Stimulated activated CD8-positive, alpha-beta memory T cell treated with anti-CD3 and anti-CD28 coated beads, Interleukin-15, amount 100 ng/mL, for 24 hours (primary cell): ENCODE measurements around the gene BSN.
"Not testable (repeated sequence)": the region's sequence is repeated elsewhere in the genome, so short reads cannot be mapped to it uniquely, and the experiment has no call there.

Experiments used
- DNase-seq: peaks from one replicate; pipeline ENCODE4 v3.0.0-alpha.2; 2020; ENCODE audit warnings: low read depth

Gene BSN

GRCh38 chr3:49535971-49536874 lies 18.1 kb upstream of the BSN start:
- no peak for DNase-seq

DNA sequence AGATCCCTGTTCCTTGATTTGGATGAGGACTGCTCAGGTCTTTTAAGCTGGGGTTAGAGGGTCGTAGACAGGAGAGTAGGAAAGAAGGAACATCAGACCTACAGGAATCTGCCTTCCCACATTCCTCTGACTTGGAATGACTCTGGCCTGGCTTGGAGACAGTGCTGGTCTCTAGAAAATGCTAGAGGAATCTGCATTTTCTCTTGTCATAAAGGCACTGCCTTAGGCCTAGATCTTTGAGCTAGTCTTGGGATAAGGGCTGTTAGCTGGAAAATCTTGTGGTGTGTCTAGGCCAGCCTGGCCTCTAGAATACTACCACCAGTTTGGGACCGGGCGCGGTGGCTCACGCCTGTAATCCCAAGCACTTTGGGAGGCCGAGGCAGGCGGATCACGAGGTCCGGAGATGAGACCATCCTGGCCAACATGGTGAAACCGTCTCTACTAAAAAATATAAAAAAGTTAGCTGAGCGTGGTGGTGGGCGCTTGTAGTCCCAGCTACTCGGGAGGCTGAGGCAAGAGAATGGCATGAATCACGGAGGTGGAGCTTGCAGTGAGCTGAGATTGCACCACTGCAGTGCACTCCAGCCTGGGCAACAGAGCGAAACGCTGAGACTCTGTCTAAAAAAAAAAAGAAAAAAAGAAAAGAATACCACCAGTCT lies 17.3 kb upstream of the BSN start:
- no peak for DNase-seq

DNA sequence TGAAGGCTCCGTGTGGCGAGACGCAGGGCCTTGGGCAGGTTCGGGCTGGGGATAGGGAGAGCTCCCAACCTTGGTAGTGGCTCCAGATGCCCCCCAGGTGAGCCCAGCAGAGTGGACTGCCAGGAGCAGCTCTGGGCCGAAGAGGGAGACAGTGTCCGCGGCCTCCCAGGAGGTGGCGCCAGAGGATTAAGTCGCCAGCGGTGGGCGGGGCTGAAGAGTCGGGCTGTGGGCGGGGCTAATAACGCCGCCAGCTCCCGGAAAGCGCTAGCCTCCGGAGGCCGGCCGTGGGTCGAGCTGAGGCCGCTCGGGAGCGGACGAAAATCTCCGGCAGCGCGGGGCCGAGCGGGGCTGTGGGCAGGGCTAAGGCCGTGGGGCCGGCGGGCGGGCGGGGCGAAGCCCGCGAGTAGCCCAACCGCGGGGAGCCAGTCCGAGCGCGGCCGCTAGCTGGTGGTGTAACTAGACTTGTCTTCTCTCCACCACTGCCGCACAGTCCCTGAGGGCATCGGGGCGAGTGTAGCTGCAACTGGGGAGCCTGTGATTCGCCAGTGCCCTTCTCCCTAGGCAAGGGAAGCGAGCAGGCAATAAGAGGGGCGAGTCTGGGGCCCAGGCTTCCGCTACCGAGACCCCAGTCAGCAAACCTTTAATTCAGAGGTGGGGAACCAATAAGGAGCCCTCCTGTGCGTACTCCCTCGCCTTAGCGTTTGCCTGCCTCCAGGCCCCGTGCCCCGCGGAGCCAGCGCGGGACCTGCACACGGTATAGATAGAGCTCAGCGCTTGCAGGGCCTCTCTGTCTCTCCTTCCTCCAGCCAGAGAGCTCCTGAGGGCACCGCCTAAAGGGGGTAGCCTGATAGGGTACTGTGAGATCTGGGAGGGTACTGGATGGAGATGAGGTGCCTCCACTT lies 14.4 kb upstream of the BSN start:
- peak; percentile 95 for DNase-seq

- no peak for DNase-seq
Measured at GRCh38 chr3:49552087-49552486, 2.2 kb upstream of the BSN start.

DNA sequence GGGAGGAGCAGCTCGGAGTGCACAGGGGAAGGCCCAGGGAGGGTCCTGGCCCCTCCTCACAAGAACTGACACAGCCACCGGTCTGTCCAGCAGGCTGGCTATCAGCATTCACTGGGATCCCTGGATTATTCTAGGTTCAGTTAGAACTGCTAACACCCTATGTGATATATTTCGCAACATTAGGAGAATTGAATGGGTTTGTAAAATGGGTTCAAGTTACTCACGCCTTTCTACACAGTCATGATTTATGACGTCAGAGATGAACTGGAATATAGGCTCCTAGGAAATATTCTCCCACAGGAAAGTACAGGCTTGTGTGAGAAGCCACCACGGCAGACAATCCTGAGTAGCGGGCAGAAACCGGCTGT lies 969 bp upstream of the BSN start:
- DNase-seq, result no peak

DNA sequence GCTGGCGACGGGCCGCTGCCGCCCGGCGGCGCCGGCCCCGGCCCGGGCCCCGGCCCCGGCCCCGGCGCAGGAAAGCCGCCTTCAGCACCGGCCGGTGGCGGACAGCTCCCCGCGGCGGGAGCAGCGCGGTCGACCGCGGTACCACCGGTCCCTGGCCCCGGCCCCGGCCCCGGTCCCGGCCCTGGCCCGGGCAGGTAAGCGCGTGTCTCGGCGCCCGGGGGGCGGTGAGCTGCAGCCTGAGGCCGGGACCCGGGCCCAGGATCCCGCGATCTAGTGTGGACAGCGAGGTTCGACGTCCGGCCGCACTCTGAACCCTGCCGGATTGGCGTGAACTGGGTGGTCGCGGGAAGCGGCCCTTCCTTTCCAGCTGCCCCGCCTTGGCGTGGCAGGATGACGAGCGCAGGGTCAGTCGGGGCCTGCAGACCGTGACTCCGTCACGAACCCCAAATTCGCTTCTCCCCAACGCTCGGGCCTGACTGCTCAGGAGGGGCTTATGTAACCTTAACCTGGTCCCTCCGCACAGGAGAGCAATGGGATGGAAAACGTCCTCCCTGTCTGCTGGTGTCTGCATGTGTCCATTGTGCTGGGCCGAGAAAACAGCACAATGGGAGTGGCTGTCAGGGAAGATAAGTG lies 472 bp downstream of the BSN start:
- peak; percentile 26 for DNase-seq

DNA sequence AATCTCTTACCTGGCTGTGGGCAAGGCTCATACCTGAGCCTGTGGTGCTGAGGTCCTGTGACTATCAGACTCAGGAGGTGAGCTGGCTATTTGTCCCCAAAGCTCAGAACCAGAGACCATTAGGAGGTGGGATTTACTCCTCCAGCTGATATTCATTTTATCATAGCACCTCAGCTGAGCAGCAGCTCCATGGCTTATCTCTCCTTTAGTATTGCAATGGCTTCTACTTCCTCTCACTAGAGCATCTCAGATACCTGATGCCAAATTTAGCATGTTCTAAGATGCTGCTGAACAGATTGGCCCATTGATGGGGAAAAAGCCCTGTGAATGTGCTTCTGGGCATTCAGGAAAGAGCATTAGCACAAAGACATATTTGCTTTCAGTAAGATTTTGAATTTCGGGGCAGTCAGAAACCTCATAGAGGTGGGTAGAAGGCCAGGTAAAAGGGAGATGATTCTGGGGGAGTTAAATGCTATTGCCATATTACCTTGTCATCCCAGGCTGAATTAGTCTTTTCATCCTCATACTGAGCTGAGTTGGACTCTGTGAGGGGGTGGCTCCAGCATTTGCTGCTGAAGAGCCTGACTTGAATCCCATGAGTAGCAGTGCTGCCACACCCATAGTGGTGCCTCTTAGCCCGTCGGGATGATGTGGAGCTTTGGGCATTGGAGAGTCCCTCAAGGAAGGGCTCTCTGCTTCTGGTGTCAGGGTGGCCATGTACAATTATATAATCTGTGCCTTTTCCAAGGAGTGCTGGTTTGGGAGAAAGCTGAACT lies 2.4 kb downstream of the BSN start:
- DNase-seq, result no peak

DNA sequence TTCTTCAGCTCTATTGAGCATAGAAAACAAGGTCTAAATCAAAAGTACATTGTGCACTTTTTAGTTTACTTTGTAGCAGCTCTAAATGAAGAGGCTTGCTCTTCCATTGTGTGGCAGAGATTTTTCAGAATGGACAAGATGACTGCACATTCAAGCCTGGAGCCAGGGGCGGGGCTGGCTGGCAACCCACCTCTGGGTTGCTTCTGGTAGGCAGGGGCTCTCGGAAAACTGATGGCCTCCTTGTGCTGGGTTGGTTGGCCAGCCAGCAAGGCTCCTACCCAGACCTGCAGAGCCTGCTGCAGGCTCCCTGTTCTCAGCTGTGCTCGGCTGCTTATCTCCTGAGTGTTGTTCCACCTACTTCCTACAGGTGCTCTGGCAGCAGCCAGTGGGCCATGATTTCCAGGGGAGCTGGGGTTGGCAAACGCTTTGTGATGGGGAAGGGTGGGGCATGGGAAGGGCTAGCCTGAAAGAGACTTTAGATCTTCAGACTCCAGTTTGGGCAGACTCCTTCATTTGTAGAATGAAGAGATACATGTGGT lies 8.8 kb downstream of the BSN start:
- no peak for DNase-seq

DNA sequence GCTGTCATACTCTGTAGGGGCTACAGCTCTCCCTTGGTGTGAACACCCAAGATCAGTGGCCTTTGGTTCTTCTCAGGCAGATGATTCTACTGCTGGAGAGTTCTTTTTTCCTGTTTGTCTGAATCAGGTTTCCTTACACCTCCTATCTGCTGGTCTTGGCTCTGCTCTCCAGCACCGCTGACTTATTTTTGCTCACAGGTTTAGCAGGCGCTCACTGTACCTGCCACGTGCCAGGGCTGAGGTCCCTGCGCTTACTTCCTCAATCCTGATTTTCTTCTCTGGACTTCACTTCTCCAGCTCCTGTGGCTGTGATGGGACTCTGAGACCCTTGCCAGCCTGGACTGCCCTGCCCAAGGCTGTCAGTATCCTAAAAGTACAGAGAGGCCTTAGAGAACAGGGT lies 9.5 kb downstream of the BSN start:
- DNase-seq, result no peak

- no peak for DNase-seq
Measured at GRCh38 chr3:49566312-49566711, 12.0 kb downstream of the BSN start.

DNA sequence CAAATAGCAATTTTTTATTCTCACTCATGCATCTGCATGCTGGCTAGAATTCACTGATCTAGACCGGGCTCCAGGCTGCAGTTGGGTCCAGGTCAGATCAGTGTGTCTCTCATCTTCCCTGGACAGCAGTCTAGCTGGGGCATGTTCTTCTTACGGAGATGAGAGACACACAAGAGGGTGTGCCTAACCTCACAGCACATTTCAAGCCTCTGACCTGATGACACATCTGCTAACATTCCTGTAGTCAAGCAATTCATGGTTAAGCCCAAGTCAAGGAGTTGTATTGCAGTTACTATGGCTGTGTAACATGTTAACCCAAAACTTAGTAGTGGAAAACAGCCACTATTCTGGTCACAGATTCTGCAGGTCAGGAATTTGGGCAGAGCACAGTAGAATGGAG lies 13.1 kb downstream of the BSN start:
- no peak for DNase-seq

DNA sequence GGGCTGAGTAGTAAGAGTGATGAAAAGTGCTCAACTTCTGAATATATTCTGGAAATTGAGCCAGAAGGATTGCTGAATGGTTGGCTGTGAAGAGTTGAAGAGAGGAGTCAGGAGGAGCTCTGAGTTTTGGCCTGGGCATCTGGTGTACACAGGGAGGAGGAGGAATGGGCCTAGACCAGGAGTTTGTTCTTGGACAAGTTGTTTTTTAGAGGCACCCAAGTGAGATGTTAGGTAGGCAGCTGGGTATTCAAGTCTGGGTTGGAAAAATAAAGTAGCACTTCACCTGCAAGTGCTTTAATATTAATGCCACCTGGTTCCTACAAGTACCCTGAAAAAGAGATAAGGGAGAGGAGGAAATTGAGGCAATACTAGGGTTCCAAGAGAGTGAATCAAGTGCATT lies 14.7 kb downstream of the BSN start:
- no peak for DNase-seq

DNA sequence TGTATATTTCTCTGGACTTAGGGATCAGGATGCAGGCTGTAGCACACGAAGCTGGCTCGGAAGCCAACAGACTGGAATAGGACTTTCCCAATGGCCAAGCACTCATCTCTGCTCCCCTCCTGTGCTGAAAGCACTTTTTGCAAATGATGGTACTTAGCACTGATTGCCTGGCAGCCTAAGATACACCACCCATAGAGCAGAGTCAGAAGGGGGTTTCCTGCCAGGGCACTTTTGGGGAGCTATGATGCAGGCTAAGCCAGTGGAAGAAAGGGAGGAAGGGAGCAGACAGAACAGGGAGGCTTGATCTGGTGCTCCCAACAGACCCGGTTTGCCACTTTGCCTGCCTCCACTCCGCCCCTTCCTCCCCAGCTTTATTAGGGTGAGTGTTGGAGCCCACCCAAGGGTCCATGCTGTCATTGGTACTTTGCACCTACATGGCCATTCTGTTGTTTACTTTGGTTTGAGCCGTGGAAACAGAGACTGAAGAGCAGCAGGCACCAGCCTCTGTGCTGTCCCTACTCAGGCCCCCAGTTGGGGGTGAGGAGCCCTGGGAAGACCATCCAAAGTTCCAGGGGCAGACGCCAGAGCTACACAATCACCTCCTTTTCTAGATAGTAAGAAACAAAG lies 15.9 kb downstream of the BSN start:
- DNase-seq, result no peak

DNA sequence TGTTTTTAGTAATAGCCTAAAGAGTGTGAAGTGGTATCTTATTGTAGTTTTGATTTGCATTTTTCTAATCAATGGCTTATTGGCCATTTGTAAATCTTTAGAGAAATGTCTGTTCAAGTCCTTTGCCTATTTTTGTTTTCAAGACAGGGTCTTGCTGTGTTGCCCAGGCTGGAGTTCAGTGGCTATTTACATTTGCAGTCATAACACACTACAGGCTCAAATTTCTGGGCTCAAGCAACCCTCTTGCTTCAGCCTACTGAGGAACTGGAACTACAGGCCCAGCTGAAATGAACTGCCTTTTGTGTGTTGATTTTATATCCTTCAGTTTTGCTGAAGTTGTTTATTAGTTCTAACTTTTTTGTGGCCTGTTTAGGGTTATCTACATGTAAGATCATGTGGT lies 27.9 kb downstream of the BSN start:
- DNase-seq, result no peak

DNA sequence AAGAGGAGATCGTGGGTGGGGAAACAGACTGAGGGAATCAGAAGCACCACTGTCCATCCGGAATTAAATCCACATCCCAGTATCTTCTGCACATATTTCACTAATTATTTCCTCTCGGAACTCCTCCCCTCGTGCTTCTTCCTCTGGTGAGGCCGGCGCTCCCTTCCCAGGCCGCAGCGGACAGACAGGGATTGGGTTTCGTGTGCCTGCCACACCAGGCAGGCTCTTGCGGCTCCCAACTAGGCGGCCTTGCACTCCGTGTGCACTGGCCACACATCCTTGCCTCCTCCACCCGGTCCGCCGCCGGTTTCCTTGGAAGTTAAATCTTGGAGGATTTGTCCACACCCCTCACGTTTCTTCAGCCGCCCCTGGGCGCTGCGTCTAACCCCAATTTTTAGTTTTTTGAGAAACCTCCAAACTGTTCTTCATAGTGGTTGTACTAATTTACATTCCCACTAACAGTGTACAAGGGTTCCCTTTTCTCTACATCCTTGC lies 31.0 kb downstream of the BSN start:
- DNase-seq, result not testable (repeated sequence)

- DNase-seq, result no peak
Measured at GRCh38 chr3:49591615-49592014, 37.3 kb downstream of the BSN start.

DNA sequence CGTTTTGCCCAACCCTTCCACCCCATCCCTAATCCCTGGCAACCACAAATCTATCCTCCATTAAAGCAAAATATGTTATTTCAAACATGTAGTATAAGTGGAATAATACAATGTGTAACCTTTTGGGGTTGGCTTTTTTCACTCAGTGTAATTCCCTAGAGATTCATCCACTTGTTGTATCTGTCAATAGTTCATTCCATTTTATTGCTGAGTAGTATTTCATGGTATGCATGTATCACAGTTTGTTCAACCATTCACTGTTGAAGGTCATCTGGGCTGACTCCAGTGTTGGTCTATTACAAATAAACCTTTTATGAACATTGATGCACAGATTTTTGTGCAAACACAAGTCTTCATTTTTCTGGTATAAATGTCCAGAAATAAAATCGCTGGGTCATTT lies 38.8 kb downstream of the BSN start:
- no peak for DNase-seq

GRCh38 chr3:49600781-49601180 lies 46.5 kb downstream of the BSN start:
- DNase-seq, result no peak

GRCh38 chr3:49601358-49602048 lies 47.2 kb downstream of the BSN start:
- DNase-seq, result no peak

GRCh38 chr3:49602049-49602554 lies 47.8 kb downstream of the BSN start:
- no peak for DNase-seq
